Effector memory CD8-positive, alpha-beta T cell (primary cell): Measurements from ENCODE around the gene EFR3B.

Experiments
- ATAC-seq: fragments of 150-1000 bp; cut with Tn5 transposase; replicated peaks from 2 replicates; pipeline ENCODE4 v1.10.0; 2021; ENCODE audit warnings: mild to moderate bottlenecking, moderate library complexity
- DNase-seq, 3 experiments: peaks; one replicate each; pipeline ENCODE4 v3.0.0; 2021
- H3K27ac Mint-ChIP-seq, 2 donors: one replicate each; pipeline ENCODE4 v1.8.0; 2022; ENCODE audit warnings: mild to moderate bottlenecking in 2 of 2, mixed read lengths in 2 of 2, moderate library complexity in 2 of 2
- H3K27me3 Mint-ChIP-seq, 2 donors: one replicate each; pipeline ENCODE4 v1.8.0; 2022; ENCODE audit warnings: mixed read lengths in 2 of 2
- H3K36me3 Mint-ChIP-seq: one replicate; pipeline ENCODE4 v1.8.0; 2022; ENCODE audit warnings: mild to moderate bottlenecking, moderate library complexity, mixed read lengths; ENCODE audit not compliant: insufficient read depth
- H3K4me1 Mint-ChIP-seq, 2 donors: one replicate each; pipeline ENCODE4 v1.8.0; 2022; ENCODE audit warnings: low read depth in 2 of 2, mixed read lengths in 2 of 2
- H3K4me3 Mint-ChIP-seq, 2 donors: one replicate each; pipeline ENCODE4 v1.8.0; 2022; ENCODE audit warnings: mild to moderate bottlenecking in 2 of 2, mixed read lengths in 2 of 2, moderate library complexity in 2 of 2
- H3K9me3 Mint-ChIP-seq, 2 donors: one replicate each; pipeline ENCODE4 v1.8.0; 2022; ENCODE audit warnings: mixed read lengths in 2 of 2

EFR3B gene

DNA sequence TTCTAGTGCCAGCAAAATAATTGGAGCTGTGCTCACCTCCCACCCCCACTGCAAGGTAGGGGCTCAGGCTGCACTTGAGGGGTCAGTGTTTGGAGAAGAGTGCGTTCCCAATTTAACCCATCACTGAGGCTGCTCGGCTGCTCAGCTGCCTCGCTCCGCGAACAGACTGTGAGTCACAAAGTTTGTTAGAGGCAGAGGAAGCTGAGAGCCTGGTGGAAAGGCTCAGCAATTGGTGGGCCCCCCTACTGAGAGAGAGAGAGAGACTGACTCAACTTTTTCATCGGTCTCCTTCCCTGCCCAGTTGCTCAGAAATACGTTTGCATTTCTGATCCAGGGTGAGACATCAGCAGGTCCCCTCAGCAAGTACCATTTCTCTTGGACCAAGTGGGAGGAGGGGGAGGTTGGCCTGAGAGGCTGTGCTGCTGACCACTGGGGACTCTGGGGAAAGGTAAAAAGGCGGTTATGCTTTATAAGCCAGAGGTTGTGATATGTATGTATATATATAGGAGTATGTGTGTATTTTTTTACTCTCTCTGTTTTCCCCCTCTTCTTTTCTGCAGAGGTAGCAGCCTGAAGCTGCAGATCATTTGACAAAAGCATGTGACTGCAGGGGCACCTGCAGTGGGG, 1.5 kb downstream of the EFR3B start:
- DNase-seq: peak in 1 of 3 experiments; percentile 14
- ATAC-seq: no peak
- peaks cover 38 to 53% of the 10 kb centered on the region in 2 donors for H3K27me3 Mint-ChIP-seq

DNA sequence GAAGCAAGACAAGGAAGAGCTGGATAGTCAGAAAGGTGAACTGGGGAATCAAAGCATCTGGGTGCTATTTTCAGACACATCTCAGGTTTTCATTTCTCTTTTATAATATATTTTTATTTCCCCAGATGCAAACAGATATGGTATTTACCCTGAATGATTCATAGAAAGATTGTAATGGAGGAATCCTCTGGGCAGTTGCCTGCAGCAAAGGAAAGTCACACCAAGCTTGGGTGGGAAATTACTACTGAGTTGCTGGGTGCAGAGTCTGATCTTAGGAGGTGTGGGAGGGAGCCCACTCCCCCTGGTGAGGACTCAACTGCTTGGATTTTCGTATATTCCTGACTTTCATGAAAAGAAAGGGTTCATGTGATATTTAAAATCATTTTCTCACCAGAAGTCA, 2.1 kb downstream of the EFR3B start:
- DNase-seq (no peak), ATAC-seq (no peak)
- peaks cover 19 to 24% of the 10 kb centered on the region in 2 donors for H3K4me1 Mint-ChIP-seq
- no peaks in the 10 kb centered on the region for H3K9me3 Mint-ChIP-seq
- peaks cover 43 to 57% of the 10 kb centered on the region in 2 donors for H3K27me3 Mint-ChIP-seq
- H3K36me3 Mint-ChIP-seq: peaks cover 14% of the 10 kb centered on the region
- H3K27ac Mint-ChIP-seq: no peak overlapping the region
- H3K4me3 Mint-ChIP-seq: peak overlapping the region in 1 of 2 donors; percentile 11

More for the DNA sequence above, 1.5 kb downstream of the EFR3B start:
- peak overlapping the region; percentile 87 to 93 for H3K4me3 Mint-ChIP-seq
- H3K4me1 Mint-ChIP-seq: peaks cover 19 to 24% of the 10 kb centered on the region in 2 donors
- H3K36me3 Mint-ChIP-seq: peaks cover 14% of the 10 kb centered on the region
- peak overlapping the region; percentile 12 to 72 for H3K27ac Mint-ChIP-seq
- no peaks in the 10 kb centered on the region for H3K9me3 Mint-ChIP-seq

DNA sequence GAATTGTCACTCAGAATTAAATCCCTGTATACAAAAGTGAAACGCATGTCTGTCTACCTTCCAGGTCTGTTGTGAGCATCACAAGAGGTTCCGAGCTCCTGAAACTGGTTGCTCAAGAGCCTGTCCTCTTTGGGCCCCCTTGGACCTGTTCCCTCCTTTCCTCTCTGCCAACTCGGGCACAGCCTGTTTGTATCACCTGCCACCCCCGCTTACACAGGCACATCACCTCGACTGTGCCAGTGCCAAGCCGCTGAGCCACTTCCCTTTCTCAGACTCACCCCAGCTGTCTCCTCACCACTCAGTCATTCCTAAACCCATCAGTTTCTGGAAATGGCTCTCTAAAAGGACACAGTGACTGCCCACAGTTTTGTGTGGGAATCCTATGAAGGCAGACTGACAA, 3.1 kb downstream of the EFR3B start:
- Mint-ChIP-seq H3K4me1 (peaks cover 19 to 24% of the 10 kb centered on the region in 2 donors), H3K27ac (no peak overlapping the region), H3K4me3 (no peak overlapping the region), H3K9me3 (no peaks in the 10 kb centered on the region), H3K27me3 (peaks cover 53 to 67% of the 10 kb centered on the region in 2 donors), H3K36me3 (peaks cover 14% of the 10 kb centered on the region)
- ATAC-seq (no peak), DNase-seq (no peak)

DNA sequence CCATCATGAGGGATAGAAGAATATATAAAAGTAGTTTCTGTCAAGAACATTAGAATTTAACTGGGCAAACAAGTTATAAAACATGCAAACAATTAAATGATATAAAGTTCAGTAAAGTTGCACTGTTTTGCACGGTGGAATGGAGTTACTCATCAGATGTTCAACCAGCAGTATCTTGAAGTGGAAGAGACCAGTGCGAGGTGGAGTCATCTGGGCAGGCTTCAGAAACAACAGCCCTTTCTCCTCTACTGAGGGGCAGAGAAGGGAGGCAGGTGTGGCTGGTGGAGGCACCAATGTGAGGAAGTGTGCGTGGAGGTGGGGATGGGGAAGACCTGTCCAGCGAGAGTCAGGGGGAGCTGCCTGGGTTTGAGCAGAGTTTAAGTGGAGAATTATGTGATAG, 7.5 kb downstream of the EFR3B start:
- DNase-seq (no peak), ATAC-seq (no peak)
- Mint-ChIP-seq H3K27ac (no peak overlapping the region), H3K4me3 (no peak overlapping the region), H3K9me3 (no peaks in the 10 kb centered on the region), H3K4me1 (peaks cover 5 to 6% of the 10 kb centered on the region in 2 donors), H3K36me3 (no peaks in the 10 kb centered on the region), H3K27me3 (peaks cover 57 to 81% of the 10 kb centered on the region in 2 donors)

DNA sequence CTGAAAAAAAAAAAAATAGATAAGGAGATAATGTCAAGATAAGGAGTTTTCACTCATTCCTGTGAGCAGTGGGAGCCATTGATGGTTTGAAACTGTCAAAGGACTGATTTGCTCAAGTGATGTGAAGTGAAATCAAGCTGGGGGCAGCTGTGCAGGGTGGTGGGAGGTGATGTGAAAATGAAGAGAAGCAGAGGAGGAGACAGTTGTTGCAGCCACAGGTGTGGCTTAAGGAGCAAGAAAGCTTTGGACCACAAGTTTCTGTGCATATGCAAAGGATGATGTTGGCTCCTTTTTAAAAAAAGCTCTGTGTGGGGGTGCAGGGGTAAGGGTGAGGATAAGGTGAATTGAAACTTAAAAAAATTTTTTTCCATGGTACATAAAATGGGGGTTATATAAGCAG, 8.3 kb downstream of the EFR3B start:
- H3K27me3 Mint-ChIP-seq: peaks cover 50 to 81% of the 10 kb centered on the region in 2 donors
- no peak for ATAC-seq
- DNase-seq: no peak

DNA sequence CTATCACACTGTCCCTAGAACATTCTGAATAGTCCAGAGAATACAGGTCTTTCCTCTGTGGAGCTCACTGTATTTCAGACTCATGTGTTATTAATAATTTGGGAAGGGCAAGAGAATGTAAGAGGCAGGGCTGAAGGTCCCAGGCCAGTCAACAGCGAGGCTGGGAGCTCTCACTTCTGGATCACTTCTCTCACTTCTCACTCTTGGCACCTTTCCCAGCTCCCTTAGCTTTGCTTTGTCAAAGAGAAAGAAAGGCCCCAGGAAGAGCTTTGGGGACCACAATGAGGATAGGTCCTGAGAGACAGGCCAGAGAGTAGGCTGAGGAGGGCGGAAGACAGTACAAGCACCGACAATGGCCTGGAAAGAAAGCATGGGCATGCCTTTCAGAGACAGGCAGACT, 11.2 kb downstream of the EFR3B start:
- no peak for DNase-seq
- H3K4me3 Mint-ChIP-seq: no peak overlapping the region
- H3K27ac Mint-ChIP-seq: peak overlapping the region in 1 of 2 donors; percentile 53
- ATAC-seq: no peak
- H3K9me3 Mint-ChIP-seq: no peaks in the 10 kb centered on the region
- H3K27me3 Mint-ChIP-seq: peaks cover 37 to 76% of the 10 kb centered on the region in 2 donors
- no peaks in the 10 kb centered on the region for H3K36me3 Mint-ChIP-seq
- no peaks in the 10 kb centered on the region for H3K4me1 Mint-ChIP-seq

More for the DNA sequence above, 8.3 kb downstream of the EFR3B start:
- Mint-ChIP-seq H3K27ac (peak overlapping the region in 1 of 2 donors; percentile 11), H3K4me1 (peaks cover 1 to 2% of the 10 kb centered on the region in 2 donors), H3K9me3 (no peaks in the 10 kb centered on the region), H3K36me3 (no peaks in the 10 kb centered on the region), H3K4me3 (no peak overlapping the region)

DNA sequence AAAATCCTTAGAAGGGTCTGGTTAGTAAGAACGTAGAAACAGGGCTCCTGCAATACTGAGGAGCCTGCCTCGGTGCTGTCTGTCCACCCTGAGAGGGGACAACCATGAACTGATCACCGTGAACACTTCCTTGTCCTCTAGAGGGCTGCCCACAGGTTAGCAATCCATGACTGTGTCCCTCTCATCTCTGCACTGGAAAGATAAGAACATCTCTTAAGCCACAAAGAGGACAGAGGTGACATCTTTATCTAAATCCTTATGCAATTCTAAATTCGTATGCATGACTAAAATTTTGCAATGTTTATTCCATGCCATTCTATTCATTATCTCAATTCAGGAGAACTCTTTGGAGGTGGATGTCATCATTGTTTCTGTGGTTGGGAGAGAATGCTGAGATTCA, 12.8 kb downstream of the EFR3B start:
- H3K4me3 Mint-ChIP-seq: no peak overlapping the region
- H3K27me3 Mint-ChIP-seq: peaks cover 25 to 64% of the 10 kb centered on the region in 2 donors
- no peaks in the 10 kb centered on the region for H3K4me1 Mint-ChIP-seq
- DNase-seq (no peak), ATAC-seq (no peak)
- H3K36me3 Mint-ChIP-seq: no peaks in the 10 kb centered on the region
- no peak overlapping the region for H3K27ac Mint-ChIP-seq
- H3K9me3 Mint-ChIP-seq: no peaks in the 10 kb centered on the region

DNA sequence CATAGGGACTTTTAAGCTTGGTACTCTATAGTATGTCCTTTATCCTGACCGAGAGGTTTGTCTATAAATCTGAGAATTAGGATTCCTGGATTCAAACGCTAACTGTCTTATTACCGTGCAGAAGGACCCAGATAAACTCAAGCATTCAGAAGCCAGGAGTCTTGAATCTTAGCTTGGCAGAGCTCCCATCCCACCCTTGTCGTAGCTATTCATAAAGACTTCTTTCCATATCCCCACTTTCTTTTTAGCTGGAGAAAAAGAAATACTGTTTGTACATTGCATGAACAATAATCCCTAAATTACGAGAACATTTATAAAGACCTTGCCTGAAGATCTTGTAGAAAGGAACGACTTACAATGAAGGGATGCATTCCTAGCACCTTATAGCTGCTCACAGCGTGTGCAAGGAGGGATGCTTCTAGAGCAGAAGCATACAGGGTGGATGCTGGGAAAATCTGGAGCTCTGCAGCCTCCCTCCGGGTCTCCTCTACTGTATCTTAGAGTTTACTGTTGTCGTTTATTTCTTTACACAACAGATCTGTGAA, 13.6 kb downstream of the EFR3B start:
- Mint-ChIP-seq H3K9me3 (no peaks in the 10 kb centered on the region), H3K27ac (no peak overlapping the region)
- no peak for ATAC-seq

DNA sequence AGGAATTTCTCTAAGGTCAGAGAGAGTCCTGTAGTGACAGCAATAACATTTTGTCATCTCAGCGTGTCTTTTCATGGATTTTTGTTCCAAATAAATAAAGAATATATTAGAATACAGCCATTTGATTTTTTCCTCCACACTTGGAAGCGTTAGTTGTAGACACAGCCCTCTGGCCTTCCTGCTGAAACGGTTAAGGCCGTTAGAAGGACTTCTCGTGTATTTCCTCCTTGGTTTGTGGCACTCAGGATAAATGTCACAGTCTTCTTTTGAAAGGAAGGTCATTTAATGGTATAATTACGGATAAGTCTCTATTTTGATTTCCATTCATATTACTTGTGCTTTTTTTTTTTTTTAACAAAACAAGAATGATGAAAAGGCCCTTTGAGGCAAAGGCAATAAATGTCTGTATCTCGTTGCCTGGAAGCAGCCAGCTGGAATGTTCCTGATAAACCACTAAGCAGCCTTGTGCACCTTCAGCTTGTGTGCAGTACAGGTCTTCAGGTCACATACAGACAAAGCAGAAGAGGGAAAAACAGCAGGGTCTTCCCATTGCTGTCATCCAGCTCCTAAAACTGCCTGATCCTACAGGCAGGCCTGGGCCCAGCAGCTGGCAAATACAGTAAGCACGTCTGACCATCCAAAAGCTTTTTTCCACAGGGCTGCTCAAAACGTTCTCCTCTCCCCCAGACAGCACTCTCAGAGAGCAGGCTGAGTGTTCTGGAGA, 14.4 kb downstream of the EFR3B start:
- DNase-seq (no peak), ATAC-seq (no peak)
- Mint-ChIP-seq H3K36me3 (no peaks in the 10 kb centered on the region), H3K4me3 (no peak overlapping the region), H3K9me3 (no peaks in the 10 kb centered on the region), H3K27me3 (peaks cover 10 to 48% of the 10 kb centered on the region in 2 donors), H3K4me1 (no peaks in the 10 kb centered on the region), H3K27ac (no peak overlapping the region)

More for the DNA sequence above, 13.6 kb downstream of the EFR3B start:
- Mint-ChIP-seq H3K36me3 (no peaks in the 10 kb centered on the region), H3K4me1 (no peaks in the 10 kb centered on the region), H3K27me3 (peaks cover 17 to 57% of the 10 kb centered on the region in 2 donors), H3K4me3 (no peak overlapping the region)
- DNase-seq: no peak

DNA sequence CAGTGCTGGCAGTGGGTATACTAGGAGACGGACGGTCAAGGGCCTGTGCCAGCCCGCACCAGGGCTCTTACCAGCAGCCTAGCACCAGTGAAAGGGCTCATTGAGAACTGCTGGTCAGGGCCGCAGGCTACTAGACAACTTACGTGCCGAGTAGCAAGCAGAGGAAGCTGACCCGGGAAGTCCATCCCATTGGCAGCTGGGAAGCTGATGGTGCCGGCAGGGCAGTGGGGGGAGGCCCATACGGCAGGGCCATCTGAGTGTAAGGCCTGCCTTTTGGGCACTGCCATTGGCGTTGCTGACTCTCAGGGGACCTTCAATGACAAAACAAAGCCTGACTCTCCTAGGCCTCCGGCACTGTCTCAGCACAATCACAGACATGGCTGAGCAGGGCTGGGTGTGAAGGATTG, 20.6 kb downstream of the EFR3B start:
- Mint-ChIP-seq H3K4me3 (no peak overlapping the region), H3K27me3 (no peaks in the 10 kb centered on the region), H3K9me3 (peaks cover 5 to 13% of the 10 kb centered on the region in 2 donors), H3K4me1 (no peaks in the 10 kb centered on the region), H3K27ac (no peak overlapping the region), H3K36me3 (no peaks in the 10 kb centered on the region)
- no peak for DNase-seq
- ATAC-seq: no peak

DNA sequence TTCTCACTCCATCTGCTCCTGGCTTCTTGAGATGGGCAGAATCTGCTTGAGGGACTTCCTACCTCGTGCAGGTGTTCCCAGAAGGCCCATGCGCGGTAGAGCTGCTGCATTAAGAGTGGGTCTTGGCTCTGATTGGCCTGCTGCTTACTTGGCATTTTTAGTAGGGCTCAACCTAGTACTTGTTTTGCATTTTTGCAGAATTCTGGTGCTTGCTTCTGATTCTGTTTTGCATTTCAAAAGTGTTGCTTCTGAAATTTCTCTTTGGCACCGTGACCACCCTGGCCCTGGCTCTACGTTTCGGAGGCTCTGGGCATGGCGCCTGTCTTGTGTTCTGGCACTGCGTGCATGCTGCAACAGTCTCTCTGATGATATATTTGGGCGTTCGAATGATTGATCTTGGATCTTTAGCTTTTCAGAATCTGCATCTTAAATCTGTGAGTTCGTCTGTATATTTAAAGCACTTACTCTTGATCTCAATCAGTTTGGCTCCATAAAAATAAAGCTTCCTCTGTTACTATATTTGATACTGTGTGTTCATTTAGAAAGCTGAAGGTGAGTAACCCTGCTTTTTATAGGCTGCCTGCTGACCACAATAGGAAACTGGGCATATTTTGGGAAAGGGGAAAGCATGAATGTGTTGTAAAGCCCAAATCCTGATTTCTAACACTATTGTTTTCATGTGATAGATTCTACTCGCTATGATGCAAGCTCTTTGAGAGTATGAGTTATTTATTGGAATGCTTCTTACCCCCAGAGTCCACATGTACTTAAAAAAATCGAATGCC, 22.2 kb downstream of the EFR3B start:
- Mint-ChIP-seq H3K27ac (no peak overlapping the region), H3K27me3 (no peaks in the 10 kb centered on the region), H3K36me3 (no peaks in the 10 kb centered on the region), H3K4me3 (no peak overlapping the region), H3K4me1 (no peaks in the 10 kb centered on the region), H3K9me3 (peaks cover 5 to 13% of the 10 kb centered on the region in 2 donors)
- ATAC-seq (no peak), DNase-seq (no peak)

DNA sequence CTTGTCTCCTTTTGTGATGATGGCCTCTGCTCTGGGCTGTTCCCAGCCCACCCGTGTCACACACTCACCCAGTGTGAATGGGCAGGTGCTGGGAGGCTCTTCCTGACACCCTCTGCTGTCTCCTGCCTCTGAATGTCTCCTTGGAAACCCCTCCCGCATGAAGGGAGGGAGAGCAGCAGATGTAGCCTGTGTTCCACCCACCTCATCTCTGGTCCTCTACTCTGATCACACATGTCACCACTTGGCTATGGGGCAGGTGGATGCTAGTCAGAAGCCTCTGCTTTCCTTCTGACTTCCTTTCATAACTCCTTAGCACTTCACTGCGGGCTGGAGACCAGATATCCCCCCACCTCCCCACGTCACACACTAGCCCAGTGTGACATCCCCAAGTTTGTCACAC, 23.9 kb downstream of the EFR3B start:
- Mint-ChIP-seq H3K4me1 (no peaks in the 10 kb centered on the region), H3K9me3 (peaks cover 5 to 13% of the 10 kb centered on the region in 2 donors), H3K27ac (no peak overlapping the region), H3K4me3 (no peak overlapping the region), H3K36me3 (no peaks in the 10 kb centered on the region), H3K27me3 (peaks cover 0 to 8% of the 10 kb centered on the region in 2 donors)
- DNase-seq (no peak), ATAC-seq (no peak)

DNA sequence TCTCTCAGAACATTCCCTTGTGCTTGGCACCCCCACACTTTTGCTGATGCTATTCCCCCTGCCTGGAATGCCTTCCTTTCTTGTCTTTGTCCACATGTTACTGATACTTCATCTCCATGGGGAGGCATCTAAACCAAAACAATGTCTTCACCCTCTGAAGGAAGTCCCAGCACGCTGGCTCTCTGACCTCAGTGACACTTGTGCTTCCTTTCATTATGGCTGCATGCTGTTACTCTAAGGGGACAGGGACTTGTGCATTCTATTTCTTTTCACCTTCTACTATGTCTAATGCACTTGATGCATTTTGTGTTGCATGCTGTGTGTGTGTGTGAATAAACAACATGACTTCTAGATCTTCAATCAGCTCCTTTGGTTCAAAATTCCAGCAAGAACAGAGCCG, 24.6 kb downstream of the EFR3B start:
- no peak for DNase-seq
- no peaks in the 10 kb centered on the region for H3K36me3 Mint-ChIP-seq
- H3K27me3 Mint-ChIP-seq: peaks cover 0 to 10% of the 10 kb centered on the region in 2 donors
- H3K9me3 Mint-ChIP-seq: peaks cover 5 to 13% of the 10 kb centered on the region in 2 donors
- no peak overlapping the region for H3K4me3 Mint-ChIP-seq
- no peak for ATAC-seq
- no peak overlapping the region for H3K27ac Mint-ChIP-seq
- H3K4me1 Mint-ChIP-seq: no peaks in the 10 kb centered on the region
